ENCODE measurements around the gene NAPG. TPM values are rescaled to one million over a fixed set of nuclear protein-coding genes. Genes with fewer than 3 reads are reported as not detected.

Gene NAPG
- total RNA-seq, 1 experiment from 2014 or later, result 41.5 TPM

DNA sequence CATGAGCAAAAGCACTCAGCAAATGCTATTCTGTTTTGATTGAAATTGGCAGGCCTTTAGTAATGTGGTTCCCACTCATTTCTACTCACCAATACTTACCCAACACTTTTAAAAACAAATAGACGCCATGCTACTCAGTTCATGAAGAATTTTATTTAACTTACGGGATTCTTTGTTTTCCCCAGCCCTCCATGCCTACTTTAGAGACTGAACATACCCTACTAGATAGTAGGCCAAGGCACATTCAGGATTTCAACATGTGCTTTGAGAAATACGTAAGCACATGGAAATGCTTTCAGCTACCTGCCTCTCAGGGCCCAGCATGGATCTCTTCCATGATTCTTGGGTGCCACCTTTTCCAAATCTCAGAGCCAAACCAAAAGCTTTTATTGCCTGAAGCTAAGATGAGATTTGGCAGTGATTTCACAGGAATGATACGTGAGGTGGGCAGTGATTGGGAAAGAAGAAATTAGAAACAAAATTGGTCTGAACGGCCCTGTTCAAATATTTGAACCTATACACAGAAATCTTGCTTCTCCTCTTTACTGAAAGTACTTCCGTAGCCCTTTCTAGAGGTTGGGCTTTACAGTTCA, 31.4 kb downstream of the NAPG start:
- intact Hi-C loops (cut with micrococcal nuclease; ENCODE audit: unreplicated experiment), result no loop called here
- no TSS peak for BruUV-seq (replicated peaks)
- H3K4me3 ChIP-seq (ENCODE audit: low read depth, low read length), result no peak overlapping the region
- TF ChIP-seq, protein P1, sequence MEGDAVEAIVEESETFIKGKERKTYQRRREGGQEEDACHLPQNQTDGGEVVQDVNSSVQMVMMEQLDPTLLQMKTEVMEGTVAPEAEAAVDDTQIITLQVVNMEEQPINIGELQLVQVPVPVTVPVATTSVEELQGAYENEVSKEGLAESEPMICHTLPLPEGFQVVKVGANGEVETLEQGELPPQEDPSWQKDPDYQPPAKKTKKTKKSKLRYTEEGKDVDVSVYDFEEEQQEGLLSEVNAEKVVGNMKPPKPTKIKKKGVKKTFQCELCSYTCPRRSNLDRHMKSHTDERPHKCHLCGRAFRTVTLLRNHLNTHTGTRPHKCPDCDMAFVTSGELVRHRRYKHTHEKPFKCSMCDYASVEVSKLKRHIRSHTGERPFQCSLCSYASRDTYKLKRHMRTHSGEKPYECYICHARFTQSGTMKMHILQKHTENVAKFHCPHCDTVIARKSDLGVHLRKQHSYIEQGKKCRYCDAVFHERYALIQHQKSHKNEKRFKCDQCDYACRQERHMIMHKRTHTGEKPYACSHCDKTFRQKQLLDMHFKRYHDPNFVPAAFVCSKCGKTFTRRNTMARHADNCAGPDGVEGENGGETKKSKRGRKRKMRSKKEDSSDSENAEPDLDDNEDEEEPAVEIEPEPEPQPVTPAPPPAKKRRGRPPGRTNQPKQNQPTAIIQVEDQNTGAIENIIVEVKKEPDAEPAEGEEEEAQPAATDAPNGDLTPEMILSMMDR (IDR thresholded peaks at IDR 0.05; ENCODE audit: insufficient read depth in 1 of 2, low read depth in 1 of 2, low read length in 1 of 2, severe bottlenecking in 1 of 2, unreplicated experiment in 1 of 2), result no peak
- H3K4me1 Mint-ChIP-seq (ENCODE audit: low read depth, unreplicated experiment), result no peaks in the 10 kb centered on the region
- H3K9me3 ChIP-seq, result no peaks in the 10 kb centered on the region
- ChIA-PET POLR2A (no interaction called here), CTCF (no interaction called here)
- H3K4me3 Mint-ChIP-seq (ENCODE audit: unreplicated experiment), result no peak overlapping the region
- H3K36me3 Mint-ChIP-seq (ENCODE audit: insufficient read depth, unreplicated experiment), result peaks cover 36% of the 10 kb centered on the region
- H3K27me3 Mint-ChIP-seq (ENCODE audit: insufficient read depth, unreplicated experiment), result no peaks in the 10 kb centered on the region
- no peaks in the 10 kb centered on the region for H3K4me1 ChIP-seq
- no peak overlapping the region for H3K27ac Mint-ChIP-seq (ENCODE audit: unreplicated experiment)
- H3K9me3 Mint-ChIP-seq (ENCODE audit: unreplicated experiment), result no peaks in the 10 kb centered on the region
- DNase-seq, result no peak
- H3K36me3 ChIP-seq (ENCODE audit: control insufficient read depth, insufficient read depth, low read length), result peaks cover 2% of the 10 kb centered on the region
- H3K27me3 ChIP-seq (replicated peaks; ENCODE audit: control insufficient read depth, insufficient read depth, low read length), result no peaks in the 10 kb centered on the region

DNA sequence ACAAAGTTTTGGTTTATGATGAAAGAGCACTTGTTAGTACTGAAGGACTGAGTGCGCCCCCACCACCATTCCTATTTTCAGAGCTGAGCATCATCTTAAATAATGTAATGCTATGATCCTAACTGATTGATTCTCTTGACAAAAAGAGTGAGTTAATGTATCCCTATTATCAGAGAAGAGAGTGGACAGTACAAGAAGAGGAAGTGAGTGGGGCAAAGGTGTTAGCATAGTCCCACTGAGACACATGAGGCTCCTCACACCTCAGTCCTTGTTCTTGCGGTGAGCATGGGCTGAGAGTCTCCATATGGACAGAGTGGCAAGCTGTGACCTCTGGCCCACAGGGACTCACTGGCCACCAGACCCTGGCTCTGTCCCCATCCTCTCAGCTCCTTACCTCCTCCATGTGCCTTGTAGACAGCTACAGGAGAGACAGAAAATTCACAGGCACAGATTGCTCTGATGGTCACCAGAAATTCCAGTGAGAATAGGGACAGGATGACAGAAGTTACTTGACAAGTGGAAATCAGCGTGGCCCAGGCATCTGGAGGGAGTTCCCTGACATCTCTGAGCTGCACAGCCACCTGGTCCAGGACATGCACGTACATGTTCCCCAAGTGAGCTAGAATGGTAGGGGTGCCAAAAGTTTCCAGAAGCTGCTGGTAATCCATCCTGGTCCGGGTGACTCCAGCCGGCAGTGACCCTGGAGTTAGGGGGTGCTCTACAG, 32.6 kb downstream of the NAPG start:
- Mint-ChIP-seq H3K36me3 (ENCODE audit: insufficient read depth, unreplicated experiment) (peaks cover 23% of the 10 kb centered on the region), H3K4me3 (ENCODE audit: unreplicated experiment) (no peak overlapping the region), H3K27ac (ENCODE audit: unreplicated experiment) (no peak overlapping the region), H3K27me3 (ENCODE audit: insufficient read depth, unreplicated experiment) (no peaks in the 10 kb centered on the region), H3K9me3 (ENCODE audit: unreplicated experiment) (no peaks in the 10 kb centered on the region), H3K4me1 (ENCODE audit: low read depth, unreplicated experiment) (no peaks in the 10 kb centered on the region)
- TF ChIP-seq, protein P1 (IDR thresholded peaks at IDR 0.05; ENCODE audit: insufficient read depth in 1 of 2, low read depth in 1 of 2, low read length in 1 of 2, severe bottlenecking in 1 of 2, unreplicated experiment in 1 of 2), result no peak
- Histone ChIP-seq H3K27me3 (replicated peaks; ENCODE audit: control insufficient read depth, insufficient read depth, low read length) (no peaks in the 10 kb centered on the region), H3K4me3 (ENCODE audit: low read depth, low read length) (no peak overlapping the region), H3K4me1 (no peaks in the 10 kb centered on the region), H3K36me3 (ENCODE audit: control insufficient read depth, insufficient read depth, low read length) (peaks cover 2% of the 10 kb centered on the region; the same call in 1 of the 2 replicates), H3K9me3 (no peaks in the 10 kb centered on the region)
- intact Hi-C loops (cut with micrococcal nuclease; ENCODE audit: unreplicated experiment), result no loop called here
- no peak for DNase-seq
- BruUV-seq (replicated peaks), result no TSS peak
- ChIA-PET POLR2A (no interaction called here), CTCF (interaction anchor here (1.3 kb wide), 1 partner anchor 113 kb away, joined by 3 read pairs; no protein-coding TSS in a partner anchor)

DNA sequence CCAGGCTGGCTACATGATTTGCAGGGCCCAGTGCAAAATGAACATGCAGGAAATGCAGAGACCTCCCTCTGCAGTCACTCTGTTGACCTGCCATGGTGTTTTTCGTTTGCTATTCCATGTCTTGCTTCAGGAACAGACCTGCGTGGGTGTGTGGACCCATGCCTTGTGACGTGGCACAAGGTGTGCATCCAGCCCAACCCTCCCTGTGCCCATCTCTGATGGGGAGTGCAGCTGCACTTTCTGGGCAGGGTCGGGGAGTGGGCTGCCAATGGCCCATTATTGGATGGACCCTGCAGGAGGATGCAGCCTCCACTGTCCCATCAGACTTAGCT, 33.1 kb downstream of the NAPG start:
- Mint-ChIP-seq H3K27me3 (ENCODE audit: insufficient read depth, unreplicated experiment) (no peaks in the 10 kb centered on the region), H3K4me1 (ENCODE audit: low read depth, unreplicated experiment) (no peaks in the 10 kb centered on the region), H3K36me3 (ENCODE audit: insufficient read depth, unreplicated experiment) (peaks cover 23% of the 10 kb centered on the region), H3K27ac (ENCODE audit: unreplicated experiment) (no peak overlapping the region), H3K4me3 (ENCODE audit: unreplicated experiment) (no peak overlapping the region), H3K9me3 (ENCODE audit: unreplicated experiment) (no peaks in the 10 kb centered on the region)
- Histone ChIP-seq H3K9me3 (no peaks in the 10 kb centered on the region), H3K4me1 (no peaks in the 10 kb centered on the region), H3K27me3 (replicated peaks; ENCODE audit: control insufficient read depth, insufficient read depth, low read length) (no peaks in the 10 kb centered on the region), H3K4me3 (ENCODE audit: low read depth, low read length) (no peak overlapping the region), H3K36me3 (ENCODE audit: control insufficient read depth, insufficient read depth, low read length) (peaks cover 2% of the 10 kb centered on the region; the same call in 1 of the 2 replicates)
- BruUV-seq (replicated peaks), result no TSS peak
- ChIA-PET CTCF (interaction anchor here (1.3 kb wide), 1 partner anchor 112 kb away, joined by 3 read pairs; no protein-coding TSS in a partner anchor), POLR2A (no interaction called here)
- intact Hi-C loops (cut with micrococcal nuclease; ENCODE audit: unreplicated experiment), result no loop called here
- TF ChIP-seq, protein P1 (IDR thresholded peaks at IDR 0.05; ENCODE audit: insufficient read depth in 1 of 2, low read depth in 1 of 2, low read length in 1 of 2, severe bottlenecking in 1 of 2, unreplicated experiment in 1 of 2), result no peak
- DNase-seq, result no peak
